DMS 273 (cell line): ENCODE results near the gene HECW1.
A peak's percentile ranks its signal among the peaks of the same experiment; 100 is the strongest.
"Not testable (repeated sequence)": the region's sequence is repeated elsewhere in the genome, so short reads cannot be mapped to it uniquely, and the experiment has no call there.

ENCODE experiments used
- DNase-seq: peaks from one replicate; lab custom pipeline; 2025; ENCODE audit not compliant: unreplicated experiment; lab: John Stamatoyannopoulos, UW

Gene HECW1

GRCh38 chr7:43111630-43112458, 603 bp upstream of the HECW1 start:
- DNase-seq: no peak

- peak; percentile 41 for DNase-seq
These were observed 634 bp downstream of the HECW1 start for GRCh38 chr7:43112941-43113621.

GRCh38 chr7:43113622-43114457, 1.4 kb downstream of the HECW1 start:
- peak; percentile 41 for DNase-seq

GRCh38 chr7:43114458-43114780, 2.0 kb downstream of the HECW1 start:
- no peak for DNase-seq

- no peak for DNase-seq
These were observed 4.0 kb downstream of the HECW1 start for GRCh38 chr7:43116451-43116850.

- DNase-seq: no peak
These were observed 4.6 kb downstream of the HECW1 start for GRCh38 chr7:43117095-43117494.

GRCh38 chr7:43117861-43118260, 5.4 kb downstream of the HECW1 start:
- no peak for DNase-seq

- no peak for DNase-seq
These were observed 5.9 kb downstream of the HECW1 start for GRCh38 chr7:43118313-43118712.

GRCh38 chr7:43119371-43120075, 7.1 kb downstream of the HECW1 start:
- DNase-seq: no peak

- DNase-seq: no peak
These were observed 9.5 kb downstream of the HECW1 start for GRCh38 chr7:43121973-43122372.

- no peak for DNase-seq
These were observed 11.0 kb downstream of the HECW1 start for GRCh38 chr7:43123457-43123856.

- DNase-seq: no peak
These were observed 11.9 kb downstream of the HECW1 start for GRCh38 chr7:43124388-43124787.

- DNase-seq: no peak
These were observed 17.9 kb downstream of the HECW1 start for GRCh38 chr7:43130347-43130746.

GRCh38 chr7:43135129-43135528, 22.7 kb downstream of the HECW1 start:
- no peak for DNase-seq

- no peak for DNase-seq
These were observed 23.6 kb downstream of the HECW1 start for GRCh38 chr7:43136064-43136463.

- DNase-seq: not testable (repeated sequence)
These were observed 24.8 kb downstream of the HECW1 start for GRCh38 chr7:43137121-43137744.

- no peak for DNase-seq
These were observed 25.4 kb downstream of the HECW1 start for GRCh38 chr7:43137811-43138210.

GRCh38 chr7:43138710-43139109, 26.3 kb downstream of the HECW1 start:
- DNase-seq: no peak

- no peak for DNase-seq
These were observed 26.7 kb downstream of the HECW1 start for GRCh38 chr7:43139137-43139536.

- no peak for DNase-seq
These were observed 27.7 kb downstream of the HECW1 start for GRCh38 chr7:43140186-43140585.

- DNase-seq: no peak
These were observed 28.6 kb downstream of the HECW1 start for GRCh38 chr7:43141091-43141490.
